SK-N-SH (cell line): ENCODE data around the gene ZNF462. TPM values are rescaled to one million over a fixed set of nuclear protein-coding genes. Genes with fewer than 3 reads are reported as not detected.

ENCODE experiments used
- CTCF ChIA-PET: fragments of 300-600, 350-600 bp; formaldehyde crosslinking; extraction: SDS; loops from one replicate; lab custom pipeline; 2021; lab: Yijun Ruan, JAX
- POLR2A ChIA-PET: fragments of 350-600 bp; sonication (Branson Sonifier 250); formaldehyde crosslinking; extraction: SDS; loops from one replicate; lab custom pipeline; 2020; ENCODE audit warnings: antibody characterized with exemption, inconsistent platforms; lab: Yijun Ruan, JAX
- DNase-seq: peaks from one replicate; pipeline ENCODE4 v3.0.0; 2012
- H2AFZ ChIP-seq: fragments of 200-600 bp; sonication (generic); 2 replicates; pipeline ENCODE4 v1.8.1; 2016; ENCODE audit warnings: antibody characterized with exemption, mild to moderate bottlenecking, low read depth
- H3F3A ChIP-seq: fragments of 200-600 bp; sonication (generic); replicated peaks from 2 replicates; pipeline ENCODE3; 2016; ENCODE audit warnings: antibody characterized with exemption, mild to moderate bottlenecking; ENCODE audit not compliant: insufficient read depth
- H3K27ac ChIP-seq, 2 experiments: fragments of 200-500 bp in 1 of 2; fragments of 200-600 bp in 1 of 2; sonication (Bioruptor generic) in 1 of 2; sonication (generic), shearing (Covaris generic) in 1 of 2; 2 replicates each; pipeline versions ENCODE4 v1.5.1 to v1.6.1; 2014 to 2016; ENCODE audit warnings: low read depth in 2 of 2, inconsistent platforms in 1 of 2, low read length in 1 of 2, mild to moderate bottlenecking in 1 of 2, mixed read lengths in 1 of 2
- H3K27me3 ChIP-seq: fragments of 200-600 bp; sonication (generic), shearing (Covaris generic); 2 replicates; pipeline ENCODE4 v1.6.1; 2016; ENCODE audit warnings: mixed run types; ENCODE audit not compliant: insufficient read depth
- H3K36me3 ChIP-seq, 2 experiments: fragments of 200-500 bp in 1 of 2; fragments of 200-600 bp in 1 of 2; sonication (Bioruptor generic) in 1 of 2; sonication (generic) in 1 of 2; replicated peaks in 1 of 2; 2 replicates each; pipeline versions ENCODE3 to v1.5.1; 2014 to 2016; ENCODE audit warnings: low read length in 1 of 2, mild to moderate bottlenecking in 1 of 2; ENCODE audit not compliant: insufficient read depth in 2 of 2, control insufficient read depth in 1 of 2
- H3K4me1 ChIP-seq, 2 experiments: fragments of 200-500 bp in 1 of 2; fragments of 200-600 bp in 1 of 2; sonication (Bioruptor generic) in 1 of 2; sonication (generic), shearing (Covaris generic) in 1 of 2; 2 replicates each; pipeline versions ENCODE4 v1.5.1 to v1.6.1; 2014 to 2016; ENCODE audit warnings: low read depth in 1 of 2, low read length in 1 of 2, mixed run types in 1 of 2; ENCODE audit not compliant: insufficient read depth in 2 of 2, control insufficient read depth in 1 of 2
- H3K4me2 ChIP-seq: fragments of 200-600 bp; sonication (generic), shearing (Covaris generic); 2 replicates; pipeline ENCODE4 v1.6.1; 2017; ENCODE audit warnings: mixed run types
- H3K4me3 ChIP-seq, 2 experiments: fragments of 200-500 bp in 1 of 2; fragments of 200-600 bp in 1 of 2; sonication (Bioruptor generic) in 1 of 2; sonication (generic), shearing (Covaris generic) in 1 of 2; 2 replicates each; pipeline versions ENCODE4 v1.5.1 to v1.8.1; 2014 to 2016; ENCODE audit warnings: low read depth in 2 of 2, inconsistent platforms in 1 of 2, low read length in 1 of 2, mild to moderate bottlenecking in 1 of 2, mixed read lengths in 1 of 2, moderate library complexity in 1 of 2
- H3K79me2 ChIP-seq: fragments of 200-600 bp; sonication (generic); 2 replicates; pipeline ENCODE4 v1.8.1; 2017; ENCODE audit warnings: mild to moderate bottlenecking; ENCODE audit not compliant: insufficient read depth
- H3K9ac ChIP-seq: fragments of 200-600 bp; sonication (generic); 2 replicates; pipeline ENCODE4 v1.6.1; 2017; ENCODE audit warnings: mixed run types
- H3K9me2 ChIP-seq: fragments of 200-600 bp; sonication (generic); 2 replicates; pipeline ENCODE4 v1.6.1; 2017; ENCODE audit warnings: mixed run types
- H3K9me3 ChIP-seq: fragments of 200-600 bp; sonication (generic); 2 replicates; pipeline ENCODE4 v1.6.1; 2017; ENCODE audit warnings: mixed run types, mild to moderate bottlenecking, moderate library complexity
- H4K20me1 ChIP-seq: fragments of 200-600 bp; sonication (generic); 2 replicates; pipeline ENCODE4 v1.6.1; 2017; ENCODE audit warnings: mild to moderate bottlenecking, mixed run types; ENCODE audit not compliant: insufficient read depth
- CHD2 ChIP-seq: fragments of 150-350 bp; IDR thresholded peaks from 2 replicates; pipeline ENCODE4 v1.6.1; 2018; ENCODE audit warnings: low read length; ENCODE audit not compliant: partially characterized antibody
- CTCF ChIP-seq: fragments of 200-600 bp; sonication (generic); IDR thresholded peaks from 2 replicates; pipeline ENCODE4 v1.6.1; 2017; ENCODE audit warnings: antibody characterized with exemption, mild to moderate bottlenecking, moderate library complexity
- ELF1 ChIP-seq: IDR thresholded peaks from 2 replicates; pipeline ENCODE4 v1.4.0; 2012
- FOSL2 ChIP-seq: IDR thresholded peaks from 2 replicates; pipeline ENCODE4 v1.4.0; 2012; ENCODE audit warnings: low read depth, mild to moderate bottlenecking, moderate library complexity, borderline replicate concordance
- FOXJ3 ChIP-seq: sonication (generic); formaldehyde crosslinking; IDR thresholded peaks from 2 replicates; pipeline ENCODE4 v1.5.1; 2020; ENCODE audit warnings: mild to moderate bottlenecking, missing genetic modification reagents
- FOXM1 ChIP-seq: IDR thresholded peaks from 2 replicates; pipeline ENCODE4 v1.4.0; 2012; ENCODE audit warnings: low read depth, mild to moderate bottlenecking
- GATA2 ChIP-seq: sonication (generic); formaldehyde crosslinking; IDR thresholded peaks from 2 replicates; pipeline ENCODE4 v1.5.0; 2020; ENCODE audit warnings: mild to moderate bottlenecking, missing genetic modification reagents
- JUND ChIP-seq: IDR thresholded peaks from 2 replicates; pipeline ENCODE4 v1.4.0; 2012
- MEF2A ChIP-seq: IDR thresholded peaks from 2 replicates; pipeline ENCODE4 v1.4.0; 2012; ENCODE audit warnings: low read depth, borderline replicate concordance
- MXI1 ChIP-seq: IDR thresholded peaks from 2 replicates; pipeline ENCODE4 v1.6.1; 2012; ENCODE audit warnings: mild to moderate bottlenecking, low read depth, low read length, improper control_type of control experiment
- NFIC ChIP-seq: IDR thresholded peaks from 2 replicates; pipeline ENCODE4 v1.4.0; 2012; ENCODE audit warnings: borderline replicate concordance
- NRF1 ChIP-seq: IDR thresholded peaks from 2 replicates; pipeline ENCODE4 v1.6.1; 2012; ENCODE audit warnings: low read depth, mild to moderate bottlenecking, low read length
- POLR2AphosphoS5 ChIP-seq: IDR thresholded peaks from 2 replicates; pipeline ENCODE4 v1.6.1; 2012; ENCODE audit warnings: low read depth, low read length
- RAD21 ChIP-seq: IDR thresholded peaks from 2 replicates; pipeline ENCODE4 v1.6.1; 2012; ENCODE audit warnings: mild to moderate bottlenecking, low read length
- REST ChIP-seq: IDR thresholded peaks from 2 replicates; pipeline ENCODE4 v1.6.1; 2012; ENCODE audit warnings: mild to moderate bottlenecking, low read depth, low read length, moderate library complexity
- RFX5 ChIP-seq: IDR thresholded peaks from 2 replicates; pipeline ENCODE4 v1.6.1; 2012; ENCODE audit warnings: mild to moderate bottlenecking, improper control_type of control experiment, low read length
- USF1 ChIP-seq: IDR thresholded peaks from 2 replicates; pipeline ENCODE4 v1.4.0; 2012; ENCODE audit warnings: low read depth, borderline replicate concordance
- WGBS: methylation state at CpG from one replicate; pipeline ENCODE4 v1.1.6; 2017; ENCODE audit warnings: low lambda C conversion rate; 5-methylcytosine and 5-hydroxymethylcytosine counted together
- polyA plus RNA-seq, 3 experiments: library from polyadenylated mRNA; depleted of rRNA; stranded (reverse); fragments of >200 nt; gene quantifications; 2 replicates each; pipeline ENCODE4 v1.2.3, GENCODE V29; 2012
- TF ChIP-seq, protein P1 (sequence below): IDR thresholded peaks from 2 replicates; pipeline ENCODE4 v1.4.0; 2012; ENCODE audit warnings: low read depth, borderline replicate concordance
- TF ChIP-seq, protein P2 (sequence below): fragments of 150-350 bp; IDR thresholded peaks from 2 replicates; pipeline ENCODE4 v1.6.1; 2017; ENCODE audit warnings: antibody characterized with exemption, low read length, low read depth, borderline replicate concordance
- TF ChIP-seq, protein P3 (sequence below): IDR thresholded peaks from 2 replicates; pipeline ENCODE4; 2012

Gene ZNF462
- polyA plus RNA-seq, 1 of the 3 experiments (the other 2 are of a cell fraction), result 5.2 TPM

GRCh38 chr9:106962122-106962521 is 99.2 kb downstream of the ZNF462 start:
- TF ChIP-seq NRF1, result no peak
- TF ChIP-seq, protein P1, sequence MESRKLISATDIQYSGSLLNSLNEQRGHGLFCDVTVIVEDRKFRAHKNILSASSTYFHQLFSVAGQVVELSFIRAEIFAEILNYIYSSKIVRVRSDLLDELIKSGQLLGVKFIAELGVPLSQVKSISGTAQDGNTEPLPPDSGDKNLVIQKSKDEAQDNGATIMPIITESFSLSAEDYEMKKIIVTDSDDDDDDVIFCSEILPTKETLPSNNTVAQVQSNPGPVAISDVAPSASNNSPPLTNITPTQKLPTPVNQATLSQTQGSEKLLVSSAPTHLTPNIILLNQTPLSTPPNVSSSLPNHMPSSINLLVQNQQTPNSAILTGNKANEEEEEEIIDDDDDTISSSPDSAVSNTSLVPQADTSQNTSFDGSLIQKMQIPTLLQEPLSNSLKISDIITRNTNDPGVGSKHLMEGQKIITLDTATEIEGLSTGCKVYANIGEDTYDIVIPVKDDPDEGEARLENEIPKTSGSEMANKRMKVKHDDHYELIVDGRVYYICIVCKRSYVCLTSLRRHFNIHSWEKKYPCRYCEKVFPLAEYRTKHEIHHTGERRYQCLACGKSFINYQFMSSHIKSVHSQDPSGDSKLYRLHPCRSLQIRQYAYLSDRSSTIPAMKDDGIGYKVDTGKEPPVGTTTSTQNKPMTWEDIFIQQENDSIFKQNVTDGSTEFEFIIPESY, result no peak
- TF ChIP-seq USF1, result no peak
- TF ChIP-seq REST, result no peak
- no peak for TF ChIP-seq MXI1
- TF ChIP-seq RAD21, result no peak
- TF ChIP-seq GATA2 (CRISPR knock-in tag), result no peak
- no peak for TF ChIP-seq NFIC
- TF ChIP-seq MEF2A, result no peak
- TF ChIP-seq, protein P2, sequence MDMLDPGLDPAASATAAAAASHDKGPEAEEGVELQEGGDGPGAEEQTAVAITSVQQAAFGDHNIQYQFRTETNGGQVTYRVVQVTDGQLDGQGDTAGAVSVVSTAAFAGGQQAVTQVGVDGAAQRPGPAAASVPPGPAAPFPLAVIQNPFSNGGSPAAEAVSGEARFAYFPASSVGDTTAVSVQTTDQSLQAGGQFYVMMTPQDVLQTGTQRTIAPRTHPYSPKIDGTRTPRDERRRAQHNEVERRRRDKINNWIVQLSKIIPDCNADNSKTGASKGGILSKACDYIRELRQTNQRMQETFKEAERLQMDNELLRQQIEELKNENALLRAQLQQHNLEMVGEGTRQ, result no peak
- no peak for TF ChIP-seq FOSL2
- no peak for TF ChIP-seq ELF1
- TF ChIP-seq POLR2AphosphoS5, result no peak
- no peak for TF ChIP-seq FOXM1
- no peak for TF ChIP-seq CHD2
- TF ChIP-seq, protein P3, sequence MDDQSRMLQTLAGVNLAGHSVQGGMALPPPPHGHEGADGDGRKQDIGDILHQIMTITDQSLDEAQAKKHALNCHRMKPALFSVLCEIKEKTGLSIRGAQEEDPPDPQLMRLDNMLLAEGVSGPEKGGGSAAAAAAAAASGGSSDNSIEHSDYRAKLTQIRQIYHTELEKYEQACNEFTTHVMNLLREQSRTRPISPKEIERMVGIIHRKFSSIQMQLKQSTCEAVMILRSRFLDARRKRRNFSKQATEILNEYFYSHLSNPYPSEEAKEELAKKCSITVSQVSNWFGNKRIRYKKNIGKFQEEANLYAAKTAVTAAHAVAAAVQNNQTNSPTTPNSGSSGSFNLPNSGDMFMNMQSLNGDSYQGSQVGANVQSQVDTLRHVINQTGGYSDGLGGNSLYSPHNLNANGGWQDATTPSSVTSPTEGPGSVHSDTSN, result no peak
- no peak for TF ChIP-seq FOXJ3 (CRISPR knock-in tag)
- no peak for TF ChIP-seq JUND
- no peak for TF ChIP-seq CTCF
- no peak for TF ChIP-seq RFX5
- ChIA-PET POLR2A (no interaction called here), CTCF (no interaction called here)
- H3K4me3 ChIP-seq, result no peak overlapping the region
- no peaks in the 10 kb centered on the region for H4K20me1 ChIP-seq
- no peak overlapping the region for H3K27ac ChIP-seq
- no peaks in the 10 kb centered on the region for H3K9me3 ChIP-seq
- no peaks in the 10 kb centered on the region for H3F3A ChIP-seq
- H3K9ac ChIP-seq, result no peak overlapping the region
- WGBS, result 87% methylated on average over 2 of the region's 2 CpGs
- H3K4me1 ChIP-seq, result peaks cover 0 to 5% of the 10 kb centered on the region in 2 experiments; a peak in 1 of 4 replicates
- no peak for DNase-seq
- no peaks in the 10 kb centered on the region for H3K79me2 ChIP-seq
- H2AFZ ChIP-seq, result no peak overlapping the region
- H3K36me3 ChIP-seq, result peaks cover 22 to 50% of the 10 kb centered on the region in 2 experiments
- H3K9me2 ChIP-seq, result no peaks in the 10 kb centered on the region
- no peak overlapping the region for H3K4me2 ChIP-seq
- no peaks in the 10 kb centered on the region for H3K27me3 ChIP-seq
